ENCODE data around the gene GALNT7. TPM values are rescaled to one million over a fixed set of nuclear protein-coding genes. Genes with fewer than 3 reads are reported as not detected.

GALNT7 gene
- polyA plus RNA-seq, 3 donors, result 12.3 to 29.0 (median 19.7) TPM

- no peaks in the 10 kb centered on the region for H3K36me3 ChIP-seq (replicated peaks in 1 of 2; ENCODE audit: control insufficient read depth in 1 of 2, insufficient read depth in 2 of 2, low read length in 2 of 2)
- no peaks in the 10 kb centered on the region for H3K4me1 ChIP-seq (ENCODE audit: control insufficient read depth in 1 of 2, insufficient read depth in 2 of 2, low read length in 2 of 2)
- H3K27ac ChIP-seq (ENCODE audit: low read depth in 1 of 2, low read length in 2 of 2), result no peak overlapping the region
- H3K9ac ChIP-seq (ENCODE audit: insufficient read depth, low read length, poor library complexity, severe bottlenecking), result no peak overlapping the region
- Mint-ChIP-seq H3K36me3 (no peaks in the 10 kb centered on the region), H3K27me3 (ENCODE audit: low read depth in 3 of 3) (peaks cover 0 to 1% (median 1%) of the 10 kb centered on the region in 3 donors), H3K4me3 (no peak overlapping the region), H3K4me1 (no peaks in the 10 kb centered on the region), H3K9me3 (peaks cover 0 to 2% (median 0%) of the 10 kb centered on the region in 7 donors), H3K27ac (no peak overlapping the region)
- intact Hi-C loops (cut with micrococcal nuclease), result no loop called here
- H3K79me2 ChIP-seq (ENCODE audit: insufficient read depth, low read length), result no peaks in the 10 kb centered on the region
- no CpG with 5 or more reads among the region's 2 CpGs for WGBS (ENCODE audit: insufficient coverage)
- H3K27me3 ChIP-seq (ENCODE audit: control insufficient read depth in 2 of 2, insufficient read depth in 2 of 2, low read length in 2 of 2), result no peaks in the 10 kb centered on the region
- TF ChIP-seq CTCF (IDR thresholded peaks at IDR 0.05), result no peak
- no peak overlapping the region for H2AFZ ChIP-seq (ENCODE audit: insufficient read depth, low read depth, low read length, poor library complexity, severe bottlenecking)
- DNase-seq, result no peak
- H3K4me2 ChIP-seq (replicated peaks; ENCODE audit: extremely low read depth, low read length, poor library complexity, severe bottlenecking), result no peak overlapping the region
- H3K9me3 ChIP-seq (replicated peaks in 1 of 2; ENCODE audit: control insufficient read depth in 1 of 2, insufficient read depth in 1 of 2, low read length in 2 of 2), result no peaks in the 10 kb centered on the region
- no peak overlapping the region for H3K4me3 ChIP-seq (replicated peaks in 1 of 3; ENCODE audit: low read depth in 2 of 3, low read length in 3 of 3)
- no peaks in the 10 kb centered on the region for H4K20me1 ChIP-seq (ENCODE audit: insufficient read depth, low read length)
These were observed 34.2 kb upstream of the GALNT7 start for GRCh38 chr4:173134426-173134825.

DNA sequence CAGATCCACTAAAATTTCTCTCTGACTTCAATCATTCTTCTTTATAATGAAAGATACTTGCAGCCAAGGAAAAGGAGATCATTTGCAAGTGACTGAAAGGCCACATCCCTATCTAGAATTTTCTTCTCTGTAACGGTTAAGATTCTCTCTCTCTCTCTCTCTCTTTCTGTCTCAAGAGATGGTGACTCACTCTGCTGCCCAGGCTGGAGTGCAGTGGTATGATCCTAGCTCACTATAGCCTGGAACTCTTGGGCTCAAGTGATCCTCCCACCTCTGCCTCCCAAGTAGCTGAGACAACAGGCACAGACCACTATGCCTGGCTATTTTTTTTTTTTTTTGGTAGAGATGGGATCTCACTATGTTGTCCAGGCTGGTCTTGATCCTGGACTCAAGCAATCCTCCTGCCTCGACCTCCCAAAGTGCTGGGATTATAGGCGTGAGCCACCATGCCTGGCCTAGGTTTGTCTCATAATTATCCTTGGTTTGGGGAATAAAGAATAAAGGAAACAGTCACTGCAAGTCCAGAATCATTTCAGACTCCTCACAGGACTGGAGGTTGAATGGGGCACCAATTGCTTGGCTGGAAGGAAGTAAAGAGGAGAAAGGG is 33.3 kb upstream of the GALNT7 start:
- DNase-seq, result no peak
- no peak overlapping the region for H3K27ac ChIP-seq (ENCODE audit: low read depth in 1 of 2, low read length in 2 of 2)
- Mint-ChIP-seq H3K27me3 (ENCODE audit: low read depth in 3 of 3) (peaks cover 0 to 1% (median 1%) of the 10 kb centered on the region in 3 donors), H3K27ac (peak overlapping the region in 1 of 7 donors; percentile 3), H3K4me3 (no peak overlapping the region), H3K36me3 (no peaks in the 10 kb centered on the region), H3K4me1 (no peaks in the 10 kb centered on the region), H3K9me3 (peaks cover 0 to 2% (median 0%) of the 10 kb centered on the region in 7 donors)
- no peak overlapping the region for H3K4me2 ChIP-seq (replicated peaks; ENCODE audit: extremely low read depth, low read length, poor library complexity, severe bottlenecking)
- H2AFZ ChIP-seq (ENCODE audit: insufficient read depth, low read depth, low read length, poor library complexity, severe bottlenecking), result no peak overlapping the region
- TF ChIP-seq CTCF (IDR thresholded peaks at IDR 0.05), result no peak
- intact Hi-C loops (cut with micrococcal nuclease), result no loop called here
- no peaks in the 10 kb centered on the region for H3K27me3 ChIP-seq (ENCODE audit: control insufficient read depth in 2 of 2, insufficient read depth in 2 of 2, low read length in 2 of 2)
- H3K9me3 ChIP-seq (replicated peaks in 1 of 2; ENCODE audit: control insufficient read depth in 1 of 2, insufficient read depth in 1 of 2, low read length in 2 of 2), result no peaks in the 10 kb centered on the region
- H3K4me3 ChIP-seq (replicated peaks in 1 of 3; ENCODE audit: low read depth in 2 of 3, low read length in 3 of 3), result no peak overlapping the region
- H3K9ac ChIP-seq (ENCODE audit: insufficient read depth, low read length, poor library complexity, severe bottlenecking), result no peak overlapping the region
- no CpG with 5 or more reads among the region's 3 CpGs for WGBS (ENCODE audit: insufficient coverage)
- no peaks in the 10 kb centered on the region for H4K20me1 ChIP-seq (ENCODE audit: insufficient read depth, low read length)
- no peaks in the 10 kb centered on the region for H3K79me2 ChIP-seq (ENCODE audit: insufficient read depth, low read length)
- H3K36me3 ChIP-seq (replicated peaks in 1 of 2; ENCODE audit: control insufficient read depth in 1 of 2, insufficient read depth in 2 of 2, low read length in 2 of 2), result no peaks in the 10 kb centered on the region
- no peaks in the 10 kb centered on the region for H3K4me1 ChIP-seq (ENCODE audit: control insufficient read depth in 1 of 2, insufficient read depth in 2 of 2, low read length in 2 of 2)
